Mucosa of rectum (tissue), 2 donors: ENCODE results near the gene PEX11A.
A peak's percentile ranks its signal among the peaks of the same experiment; 100 is the strongest.

ENCODE experiments used
- H3K27ac ChIP-seq, 2 donors: one replicate each; pipeline ENCODE4 v1.7.0; 2013; ENCODE audit warnings: inconsistent platforms in 2 of 2, low read depth in 2 of 2, low read length in 2 of 2
- H3K27me3 ChIP-seq, 2 donors: one replicate each; pipeline ENCODE4 v1.7.0; 2013; ENCODE audit warnings: low read length in 2 of 2; ENCODE audit not compliant: control insufficient read depth in 2 of 2, insufficient read depth in 2 of 2
- H3K36me3 ChIP-seq, 2 donors: one replicate each; pipeline ENCODE4 v1.7.0; 2013; ENCODE audit warnings: low read length in 2 of 2; ENCODE audit not compliant: control insufficient read depth in 2 of 2, insufficient read depth in 2 of 2
- H3K4me1 ChIP-seq, 2 donors: one replicate each; pipeline ENCODE4 v1.7.0; 2013; ENCODE audit warnings: low read length in 2 of 2, mild to moderate bottlenecking in 1 of 2; ENCODE audit not compliant: control insufficient read depth in 2 of 2, insufficient read depth in 2 of 2
- H3K4me3 ChIP-seq, 2 donors: one replicate each; pipeline ENCODE4 v1.7.0; 2013; ENCODE audit warnings: low read length in 2 of 2
- H3K9ac ChIP-seq, 2 donors: one replicate each; pipeline ENCODE4 v1.7.0; 2013; ENCODE audit warnings: low read length in 2 of 2, low read depth in 1 of 2, mild to moderate bottlenecking in 1 of 2
- H3K9me3 ChIP-seq, 2 donors: one replicate each; pipeline ENCODE4 v1.7.0; 2013; ENCODE audit warnings: low read length in 2 of 2; ENCODE audit not compliant: control insufficient read depth in 2 of 2
- donor health status: healthy.
- donor health status: Normal muscosa, but diverticular disease.

PEX11A gene

DNA sequence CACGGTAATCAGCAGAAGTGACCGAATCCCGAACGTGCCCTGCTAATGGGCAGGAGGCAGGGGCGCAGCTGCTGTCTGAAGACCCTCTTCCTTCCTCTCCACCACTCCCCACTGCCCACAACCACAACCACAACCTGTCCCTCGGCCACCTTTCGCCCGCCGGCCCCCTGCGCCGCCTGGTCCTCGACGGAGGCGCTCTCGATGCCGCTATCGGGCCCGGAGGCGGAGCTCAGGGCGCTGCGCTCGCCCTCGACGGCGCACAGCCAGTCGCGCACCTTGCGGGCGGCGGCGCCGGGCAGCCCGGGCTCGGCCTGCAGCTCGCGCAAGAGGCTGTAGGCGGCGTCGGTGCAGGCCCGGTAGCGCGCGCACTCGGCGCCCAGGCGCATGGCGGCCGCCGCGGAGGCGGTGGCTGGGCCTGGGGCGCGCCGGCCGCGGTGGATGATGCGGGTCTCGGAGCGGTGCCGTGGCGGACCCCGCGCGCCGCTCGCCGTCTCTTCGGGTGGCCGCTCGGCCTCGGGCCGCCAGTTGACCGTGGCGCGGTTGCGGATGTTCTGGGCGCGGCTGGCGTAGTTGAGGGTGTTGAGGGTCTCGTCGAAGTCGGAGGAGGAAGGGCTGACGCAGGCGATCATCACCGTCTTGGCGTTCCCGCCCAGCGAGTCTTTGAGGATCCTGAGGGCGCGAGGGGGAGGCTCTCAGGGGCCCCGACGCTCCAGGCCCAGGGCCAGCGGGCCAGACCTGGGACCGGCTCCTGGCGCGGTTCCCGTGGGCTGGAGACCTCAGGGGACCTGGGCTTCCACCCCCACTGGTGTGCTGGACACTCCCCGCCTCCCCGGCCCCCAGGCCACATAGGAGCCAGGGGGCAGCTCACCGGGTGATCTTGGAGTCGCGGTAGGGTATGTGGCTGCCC is 42.2 kb downstream of the PEX11A start:
- H3K4me3 ChIP-seq = no peak overlapping the region
- no peaks in the 10 kb centered on the region for H3K27me3 ChIP-seq
- no peak overlapping the region for H3K9ac ChIP-seq
- peaks cover 3 to 4% of the 10 kb centered on the region in 2 donors for H3K4me1 ChIP-seq
- H3K9me3 ChIP-seq = no peaks in the 10 kb centered on the region
- H3K27ac ChIP-seq = no peak overlapping the region
- no peaks in the 10 kb centered on the region for H3K36me3 ChIP-seq

DNA sequence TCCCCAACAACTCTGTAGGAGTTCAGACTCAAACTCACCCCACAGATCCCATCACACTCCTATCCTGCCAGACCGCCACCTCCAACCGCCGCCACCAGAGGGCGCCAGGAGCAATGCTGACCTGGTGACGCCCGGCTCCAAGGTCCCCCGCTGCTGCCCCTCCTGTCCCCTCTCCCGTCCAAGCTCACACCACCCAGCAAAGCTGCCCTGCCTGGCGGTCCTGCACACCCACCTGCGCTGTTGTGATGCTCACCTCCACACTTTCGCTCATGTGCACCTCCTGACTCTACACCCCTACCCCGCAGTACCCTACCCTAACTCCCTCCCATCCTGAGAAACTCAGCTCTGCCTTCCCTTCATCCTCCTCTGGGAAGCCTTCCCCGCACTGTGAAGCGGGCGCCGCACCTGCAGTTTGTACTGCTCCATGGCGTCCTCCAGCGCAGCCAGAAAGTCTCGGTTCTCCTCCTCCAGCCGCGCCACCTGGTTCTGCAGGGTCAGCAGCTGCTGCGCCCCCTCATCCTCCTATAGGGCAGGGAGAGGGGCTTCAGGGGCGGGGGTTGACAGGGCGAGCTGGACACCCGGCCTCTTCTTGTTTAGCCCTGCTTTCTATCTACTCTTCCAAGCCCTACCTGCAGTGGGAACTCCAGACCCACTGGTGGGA is 43.2 kb downstream of the PEX11A start:
- Histone ChIP-seq H3K9me3 (no peaks in the 10 kb centered on the region), H3K27ac (no peak overlapping the region), H3K9ac (peak overlapping the region in 1 of 2 donors; percentile 36), H3K36me3 (no peaks in the 10 kb centered on the region), H3K4me3 (peak overlapping the region; percentile 51 to 66), H3K27me3 (no peaks in the 10 kb centered on the region), H3K4me1 (peaks cover 3 to 4% of the 10 kb centered on the region in 2 donors)

DNA sequence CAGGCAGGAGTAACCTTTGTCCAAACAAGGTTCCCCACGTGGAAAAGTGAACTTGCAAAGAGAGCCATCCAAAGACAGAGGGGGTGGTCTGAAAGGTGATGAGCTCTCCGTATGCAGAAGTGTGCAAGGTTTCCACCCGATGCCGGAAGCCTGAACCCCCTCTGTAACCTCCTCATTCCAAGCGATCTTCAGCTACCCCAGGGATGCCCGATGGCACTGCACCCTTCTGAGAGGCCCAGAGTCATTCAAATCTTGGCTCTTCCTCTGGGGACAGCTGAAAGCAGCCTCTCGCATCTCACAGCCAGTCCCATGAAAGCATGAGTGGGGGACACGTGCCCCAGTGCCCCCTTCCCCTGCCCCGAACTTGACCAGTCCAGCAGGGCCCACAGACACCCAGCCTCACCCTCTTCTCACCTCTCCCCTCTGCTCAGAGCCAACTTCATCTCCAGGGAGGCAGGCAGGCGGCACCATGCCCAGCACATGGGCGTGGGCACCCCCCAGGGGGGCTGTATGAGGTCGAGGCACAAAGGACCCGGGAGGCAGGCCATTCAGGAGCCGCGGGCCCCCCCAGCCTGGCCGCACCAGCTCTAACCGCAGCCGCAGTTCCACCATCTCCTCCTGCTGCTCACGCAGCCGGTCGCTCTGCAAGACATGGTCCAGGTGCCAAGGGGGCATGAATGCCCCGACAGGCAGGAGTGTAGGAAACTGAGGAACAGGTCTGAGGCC is 44.0 kb downstream of the PEX11A start:
- H3K27ac ChIP-seq = no peak overlapping the region
- H3K4me1 ChIP-seq = peaks cover 3 to 4% of the 10 kb centered on the region in 2 donors
- no peaks in the 10 kb centered on the region for H3K27me3 ChIP-seq
- no peak overlapping the region for H3K9ac ChIP-seq
- H3K36me3 ChIP-seq = no peaks in the 10 kb centered on the region
- no peaks in the 10 kb centered on the region for H3K9me3 ChIP-seq
- H3K4me3 ChIP-seq = no peak overlapping the region

DNA sequence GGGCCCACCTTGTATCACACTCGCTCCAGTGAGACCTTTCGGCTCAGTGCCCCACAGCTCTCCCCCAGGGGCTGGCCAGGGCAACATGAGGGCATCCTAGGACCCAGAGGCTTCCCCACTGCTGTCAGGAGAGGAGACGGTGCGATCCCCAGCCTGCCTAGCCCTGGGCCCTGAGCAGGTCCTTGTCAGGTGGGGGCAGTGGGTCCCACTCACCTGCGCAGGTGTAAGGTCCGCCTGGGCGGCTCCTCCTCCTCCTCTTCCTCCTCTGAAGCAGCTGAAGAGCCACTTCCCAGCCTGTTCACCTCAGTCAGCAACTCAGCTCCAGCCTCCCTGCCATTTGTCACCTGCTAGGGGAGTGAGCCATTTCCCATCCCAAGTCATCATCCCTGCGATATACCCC is 44.9 kb downstream of the PEX11A start:
- no peak overlapping the region for H3K9ac ChIP-seq
- peaks cover 3 to 4% of the 10 kb centered on the region in 2 donors for H3K4me1 ChIP-seq
- H3K4me3 ChIP-seq = no peak overlapping the region
- no peaks in the 10 kb centered on the region for H3K9me3 ChIP-seq
- no peaks in the 10 kb centered on the region for H3K27me3 ChIP-seq
- no peak overlapping the region for H3K27ac ChIP-seq
- no peaks in the 10 kb centered on the region for H3K36me3 ChIP-seq

DNA sequence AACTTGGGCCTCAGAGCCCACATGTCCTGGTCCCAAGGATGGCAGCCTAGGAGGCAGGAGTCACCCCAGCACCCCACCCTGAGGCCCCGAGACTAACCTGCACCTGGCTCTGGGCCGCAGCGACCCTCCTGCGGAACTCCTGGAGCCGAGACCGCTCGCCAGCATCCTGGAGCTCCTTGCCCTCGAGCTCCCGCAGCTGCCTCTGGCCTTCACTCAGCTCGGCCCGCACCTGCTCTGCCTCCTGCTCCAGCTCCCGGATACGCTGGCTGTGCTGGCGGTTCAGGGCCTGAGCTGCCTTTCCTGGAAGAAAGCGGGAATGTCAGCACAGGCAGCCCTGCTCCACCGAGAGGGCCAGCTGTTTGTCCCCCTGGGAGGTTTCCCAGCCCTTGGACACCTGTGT is 48.4 kb downstream of the PEX11A start:
- Histone ChIP-seq H3K9me3 (no peaks in the 10 kb centered on the region), H3K27me3 (no peaks in the 10 kb centered on the region), H3K36me3 (no peaks in the 10 kb centered on the region), H3K4me1 (peaks cover 0 to under 1% of the 10 kb centered on the region in 2 donors), H3K4me3 (no peak overlapping the region), H3K27ac (no peak overlapping the region), H3K9ac (no peak overlapping the region)

DNA sequence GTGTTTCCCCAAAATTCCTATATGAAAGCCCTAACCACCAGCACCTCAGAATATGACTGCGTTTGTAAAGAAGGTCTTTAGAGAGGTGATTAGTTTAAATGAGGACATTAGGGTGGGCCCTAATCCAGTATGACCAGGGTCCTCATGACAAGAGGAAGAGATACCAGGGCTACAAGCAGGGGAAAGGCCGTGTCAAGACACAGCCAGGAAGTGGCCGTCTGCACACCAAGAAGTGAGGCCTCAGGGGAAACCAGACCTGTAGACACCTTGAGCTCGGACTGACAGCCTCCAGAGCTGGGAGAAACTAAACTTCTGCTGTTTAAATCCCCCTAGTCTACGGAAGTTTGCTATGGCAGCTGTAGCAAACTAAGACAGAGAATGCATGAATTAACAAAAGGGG is 49.5 kb downstream of the PEX11A start:
- no peaks in the 10 kb centered on the region for H3K36me3 ChIP-seq
- no peaks in the 10 kb centered on the region for H3K4me1 ChIP-seq
- H3K27ac ChIP-seq = no peak overlapping the region
- no peaks in the 10 kb centered on the region for H3K9me3 ChIP-seq
- H3K27me3 ChIP-seq = no peaks in the 10 kb centered on the region
- H3K4me3 ChIP-seq = no peak overlapping the region
- H3K9ac ChIP-seq = no peak overlapping the region

DNA sequence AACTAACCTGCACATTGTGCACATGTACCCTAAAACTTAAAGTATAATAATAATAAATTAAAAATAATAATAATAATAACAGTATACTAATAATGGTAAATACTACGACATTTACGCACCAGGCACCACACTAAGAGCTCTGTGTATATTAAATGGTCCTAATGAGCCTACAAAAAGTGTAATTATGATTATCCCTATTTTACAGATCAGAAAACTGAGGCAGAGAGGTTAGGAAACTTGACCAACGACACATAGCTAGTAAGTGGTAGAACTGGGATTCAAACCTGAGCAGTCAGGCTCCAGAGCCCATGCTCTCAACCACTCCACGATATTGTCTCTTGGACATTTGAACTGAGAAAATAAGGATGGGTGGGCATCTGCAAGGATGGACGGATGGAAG is 50.3 kb downstream of the PEX11A start:
- H3K27me3 ChIP-seq = no peaks in the 10 kb centered on the region
- no peak overlapping the region for H3K27ac ChIP-seq
- no peaks in the 10 kb centered on the region for H3K4me1 ChIP-seq
- no peak overlapping the region for H3K9ac ChIP-seq
- H3K9me3 ChIP-seq = no peaks in the 10 kb centered on the region
- no peaks in the 10 kb centered on the region for H3K36me3 ChIP-seq
- H3K4me3 ChIP-seq = no peak overlapping the region

DNA sequence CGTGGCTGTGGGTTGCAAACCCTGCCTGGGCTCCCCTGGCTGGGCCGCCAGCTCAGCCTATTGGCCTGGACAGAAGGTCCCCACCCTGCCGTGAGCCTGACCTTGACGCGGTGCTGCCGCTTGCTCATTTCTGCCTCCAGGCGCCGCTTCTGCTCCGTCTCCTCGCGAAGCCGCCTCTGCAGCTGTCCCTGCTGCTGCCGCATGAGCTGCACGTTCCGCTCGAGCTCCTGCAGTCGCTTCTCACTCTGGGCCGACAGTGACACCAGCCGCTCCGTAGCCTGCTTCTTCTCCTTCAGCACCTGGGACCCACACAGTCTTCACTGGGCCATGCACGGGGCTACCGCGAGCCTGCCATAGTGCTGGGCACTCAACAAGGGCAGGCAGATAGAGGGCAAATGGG is 57.0 kb downstream of the PEX11A start:
- H3K4me1 ChIP-seq = no peaks in the 10 kb centered on the region
- no peak overlapping the region for H3K27ac ChIP-seq
- H3K4me3 ChIP-seq = no peak overlapping the region
- peaks cover 12 to 28% of the 10 kb centered on the region in 2 donors for H3K36me3 ChIP-seq
- no peaks in the 10 kb centered on the region for H3K9me3 ChIP-seq
- no peaks in the 10 kb centered on the region for H3K27me3 ChIP-seq
- H3K9ac ChIP-seq = no peak overlapping the region

DNA sequence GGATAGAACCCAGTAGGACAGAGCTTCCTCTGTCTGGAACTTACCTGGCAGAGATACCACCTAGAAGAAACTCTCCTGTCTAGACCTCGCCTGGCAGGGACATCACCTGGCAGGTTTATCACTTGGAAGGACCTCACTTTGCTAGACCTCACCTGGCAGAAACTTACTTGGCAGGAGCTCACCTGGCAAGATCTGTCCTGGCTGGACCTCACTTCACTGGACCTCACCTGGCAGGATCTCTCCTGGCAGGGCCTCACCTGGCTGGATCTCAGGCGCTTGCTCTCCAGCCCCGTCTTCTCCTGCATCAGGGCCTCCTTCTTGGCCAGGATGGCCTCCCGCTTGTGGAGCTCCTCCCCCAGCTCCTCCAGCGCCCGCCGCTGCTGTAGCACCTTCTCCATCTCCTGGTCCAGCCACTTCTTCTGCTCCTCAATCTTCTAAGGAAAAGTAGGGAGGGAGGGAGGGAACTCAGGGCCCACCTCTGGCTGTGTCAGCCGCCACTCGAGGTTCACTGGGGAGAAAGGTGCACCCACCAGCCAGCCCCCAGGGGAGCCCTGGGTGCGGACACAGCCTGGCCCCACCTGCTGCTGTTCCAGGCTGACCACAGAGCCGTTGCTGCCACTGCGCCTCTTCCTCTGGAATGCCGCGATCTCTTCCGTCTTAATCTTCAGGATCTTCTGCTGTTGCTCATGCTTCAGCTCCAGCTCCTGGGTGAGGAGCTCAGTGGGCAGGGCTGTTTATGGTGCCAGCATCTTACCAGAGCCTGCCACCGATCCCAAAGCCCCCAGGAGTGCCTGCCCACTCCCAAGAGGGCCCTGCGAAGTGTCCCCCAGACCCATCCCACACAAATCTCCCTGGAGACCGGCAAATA is 57.8 kb downstream of the PEX11A start:
- Histone ChIP-seq H3K9me3 (no peaks in the 10 kb centered on the region), H3K4me1 (no peaks in the 10 kb centered on the region), H3K27ac (no peak overlapping the region), H3K9ac (no peak overlapping the region), H3K4me3 (no peak overlapping the region), H3K36me3 (peaks cover 12 to 28% of the 10 kb centered on the region in 2 donors), H3K27me3 (no peaks in the 10 kb centered on the region)
